ENCODE data around the gene TNNC2.
"Not testable (repeated sequence)": the region's sequence is repeated elsewhere in the genome, so short reads cannot be mapped to it uniquely, and the experiment has no call there.

Gene TNNC2

DNA sequence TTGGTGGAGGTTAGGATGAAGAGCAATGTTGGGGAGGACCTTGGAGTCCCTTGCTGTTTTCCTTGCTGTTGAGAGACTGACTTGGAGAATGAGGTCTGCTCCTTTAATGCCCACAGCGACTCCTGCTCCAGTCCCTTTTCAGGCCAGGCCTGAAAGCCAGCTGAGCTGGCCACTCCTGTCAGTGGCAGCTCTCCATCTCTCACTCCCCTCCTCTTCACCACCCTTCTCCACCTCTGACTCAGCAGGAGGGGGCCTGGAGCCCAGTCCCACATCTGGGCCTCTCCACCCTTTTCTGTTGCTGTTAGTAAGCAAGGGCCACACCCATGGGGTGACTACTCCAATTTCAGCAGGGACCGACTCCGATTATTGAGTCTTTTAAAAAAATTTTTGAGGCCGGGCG, 8.7 kb upstream of the TNNC2 start:
- TF ChIP-seq, protein P1, sequence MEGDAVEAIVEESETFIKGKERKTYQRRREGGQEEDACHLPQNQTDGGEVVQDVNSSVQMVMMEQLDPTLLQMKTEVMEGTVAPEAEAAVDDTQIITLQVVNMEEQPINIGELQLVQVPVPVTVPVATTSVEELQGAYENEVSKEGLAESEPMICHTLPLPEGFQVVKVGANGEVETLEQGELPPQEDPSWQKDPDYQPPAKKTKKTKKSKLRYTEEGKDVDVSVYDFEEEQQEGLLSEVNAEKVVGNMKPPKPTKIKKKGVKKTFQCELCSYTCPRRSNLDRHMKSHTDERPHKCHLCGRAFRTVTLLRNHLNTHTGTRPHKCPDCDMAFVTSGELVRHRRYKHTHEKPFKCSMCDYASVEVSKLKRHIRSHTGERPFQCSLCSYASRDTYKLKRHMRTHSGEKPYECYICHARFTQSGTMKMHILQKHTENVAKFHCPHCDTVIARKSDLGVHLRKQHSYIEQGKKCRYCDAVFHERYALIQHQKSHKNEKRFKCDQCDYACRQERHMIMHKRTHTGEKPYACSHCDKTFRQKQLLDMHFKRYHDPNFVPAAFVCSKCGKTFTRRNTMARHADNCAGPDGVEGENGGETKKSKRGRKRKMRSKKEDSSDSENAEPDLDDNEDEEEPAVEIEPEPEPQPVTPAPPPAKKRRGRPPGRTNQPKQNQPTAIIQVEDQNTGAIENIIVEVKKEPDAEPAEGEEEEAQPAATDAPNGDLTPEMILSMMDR (conservative IDR thresholded peaks at IDR 0.05; ENCODE audit: low read length), result no peak
- H3K4me3 ChIP-seq (ENCODE audit: low read length), result peak overlapping the region; percentile 89
- peak; percentile 90 for DNase-seq (ENCODE audit: low read depth)

DNA sequence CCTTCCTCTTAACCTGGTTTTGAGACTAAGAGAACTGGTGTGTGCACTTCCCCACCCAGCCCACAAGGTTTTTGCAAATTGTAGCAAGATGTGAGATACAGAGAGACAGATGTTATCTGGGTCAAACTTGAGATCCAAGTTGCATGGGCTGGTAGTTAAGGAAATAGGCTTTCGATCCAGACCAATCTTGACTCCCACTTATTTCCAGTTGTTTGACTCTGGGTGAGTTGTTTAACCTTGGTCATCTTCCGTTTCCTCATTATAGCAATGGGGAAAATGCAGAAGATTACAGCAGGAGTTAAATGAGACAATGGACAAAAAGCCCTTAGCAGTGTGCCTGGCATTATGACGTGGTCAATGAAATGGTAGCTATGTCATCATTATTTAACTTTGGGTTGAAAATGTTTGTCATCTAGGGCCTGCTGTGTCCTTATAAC, 8.2 kb upstream of the TNNC2 start:
- TF ChIP-seq, protein P1 (conservative IDR thresholded peaks at IDR 0.05; ENCODE audit: low read length), result peak; percentile 30
- DNase-seq (ENCODE audit: low read depth), result no peak
- peak overlapping the region; percentile 89 for H3K4me3 ChIP-seq (ENCODE audit: low read length)

DNA sequence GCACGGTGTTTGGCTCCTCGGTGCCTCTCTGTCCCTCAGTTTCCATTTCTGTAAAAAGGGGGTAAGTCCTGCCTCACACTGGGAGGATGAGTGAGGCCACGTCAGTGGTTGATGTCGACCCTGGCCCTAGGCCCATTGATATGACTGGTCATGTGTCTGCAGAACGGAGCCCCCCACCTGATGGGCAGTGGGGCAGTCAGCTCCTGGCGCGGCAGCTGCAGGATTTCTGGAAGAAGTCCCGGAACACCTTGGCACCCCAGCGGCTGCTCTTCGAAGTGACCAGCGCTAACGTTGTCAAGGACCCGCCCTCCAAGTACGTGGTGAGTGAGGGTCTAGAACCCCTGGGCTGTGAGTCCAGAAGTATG, 7.7 kb upstream of the TNNC2 start:
- TF ChIP-seq, protein P1 (conservative IDR thresholded peaks at IDR 0.05; ENCODE audit: low read length), result no peak
- DNase-seq (ENCODE audit: low read depth), result no peak
- peak overlapping the region; percentile 89 for H3K4me3 ChIP-seq (ENCODE audit: low read length)

DNA sequence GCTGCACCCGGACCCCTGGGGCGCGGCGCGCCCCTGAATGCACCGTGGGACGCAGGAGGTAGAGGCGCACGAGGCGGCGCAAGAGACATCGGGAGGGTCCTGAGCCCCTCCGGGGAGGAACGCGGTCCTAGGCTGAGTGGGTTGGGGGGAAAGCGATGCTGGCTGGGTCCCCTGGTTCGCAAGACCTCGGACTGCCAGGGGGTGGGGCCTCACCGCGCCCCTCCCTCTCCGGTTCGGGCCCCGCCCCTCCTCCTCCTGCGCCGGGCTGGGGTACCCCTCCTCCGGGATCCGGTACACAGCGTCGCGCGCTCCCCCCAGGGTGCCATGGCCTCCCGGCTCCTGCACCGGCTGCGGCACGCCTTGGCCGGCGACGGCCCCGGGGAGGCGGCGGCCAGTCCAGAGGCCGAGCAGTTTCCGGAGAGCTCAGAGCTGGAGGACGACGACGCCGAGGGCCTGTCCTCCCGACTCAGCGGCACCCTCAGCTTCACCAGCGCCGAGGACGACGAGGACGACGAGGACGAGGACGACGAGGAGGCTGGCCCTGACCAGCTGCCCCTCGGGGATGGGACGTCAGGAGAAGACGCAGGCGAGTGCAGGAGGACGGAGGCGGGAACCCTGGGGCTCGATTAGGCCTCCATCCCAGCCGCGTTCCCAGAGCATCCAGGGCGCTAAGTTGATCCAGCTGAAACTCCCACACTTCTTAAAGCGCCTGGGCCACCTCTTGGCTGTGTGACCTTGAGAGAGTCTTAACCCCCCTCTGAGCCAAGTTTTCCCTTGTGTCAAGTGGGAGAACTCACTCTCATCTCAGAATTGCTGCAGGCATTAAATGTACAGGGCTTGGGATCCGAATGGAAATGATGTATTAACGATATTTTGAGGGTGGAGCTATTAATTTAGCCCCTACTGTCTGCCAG, 7.0 kb upstream of the TNNC2 start:
- peak; percentile 63 for DNase-seq (ENCODE audit: low read depth)
- TF ChIP-seq, protein P1 (conservative IDR thresholded peaks at IDR 0.05; ENCODE audit: low read length), result no peak
- H3K4me3 ChIP-seq (ENCODE audit: low read length), result peak overlapping the region; percentile 89

DNA sequence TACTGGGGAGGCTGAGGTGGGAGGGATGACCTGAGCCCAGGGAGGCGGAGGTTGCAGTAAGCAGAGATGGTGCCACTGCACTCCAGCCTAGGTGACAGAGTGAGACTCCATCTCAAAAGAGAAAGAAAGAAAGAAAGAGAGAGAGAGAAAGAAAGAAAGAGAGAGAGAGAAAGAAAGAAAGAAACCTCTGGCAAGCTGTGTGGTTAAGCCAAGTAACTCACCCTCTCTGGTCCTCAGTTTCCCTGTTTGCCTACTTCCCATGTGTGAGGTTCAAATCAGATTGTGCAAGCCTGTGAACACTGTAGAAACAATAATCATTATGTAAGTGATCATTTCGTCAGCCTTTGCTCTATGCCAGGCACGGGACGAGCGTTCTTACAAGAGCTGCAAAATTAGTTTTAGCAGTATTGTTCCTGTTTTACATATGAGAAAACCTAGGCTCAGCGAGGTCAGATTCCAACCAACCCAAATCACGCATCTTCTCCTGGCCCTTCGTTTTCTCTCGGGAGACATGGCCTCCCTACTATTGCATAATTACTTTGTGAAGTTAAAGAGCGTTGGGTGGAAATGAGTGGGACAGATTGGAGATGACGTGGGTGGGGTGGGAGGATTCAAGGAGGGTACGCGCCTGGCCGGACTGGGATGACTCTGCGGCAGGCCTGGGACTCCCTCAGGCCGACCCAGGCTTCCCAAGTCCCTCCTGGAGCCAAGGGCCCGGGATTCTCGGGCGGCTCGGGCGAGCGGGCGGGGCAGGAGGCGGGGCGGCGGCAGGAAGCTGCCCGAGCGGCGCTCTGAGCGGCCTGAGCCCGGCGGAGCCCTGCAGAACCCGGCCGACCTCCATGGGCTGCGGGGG, 6.1 kb upstream of the TNNC2 start, which contains the start of gene SNX21:
TSS of gene SNX21 (plus strand) at position 770 of the 853 bp plus-strand sequence. CDS start 121 bp downstream, outside the sequence.
- TF ChIP-seq, protein P1 (conservative IDR thresholded peaks at IDR 0.05; ENCODE audit: low read length), result no peak
- peak within 1 kb of the TSS; percentile 89 for H3K4me3 ChIP-seq (ENCODE audit: low read length)
- DNase-seq (ENCODE audit: low read depth), result peak; percentile 97

DNA sequence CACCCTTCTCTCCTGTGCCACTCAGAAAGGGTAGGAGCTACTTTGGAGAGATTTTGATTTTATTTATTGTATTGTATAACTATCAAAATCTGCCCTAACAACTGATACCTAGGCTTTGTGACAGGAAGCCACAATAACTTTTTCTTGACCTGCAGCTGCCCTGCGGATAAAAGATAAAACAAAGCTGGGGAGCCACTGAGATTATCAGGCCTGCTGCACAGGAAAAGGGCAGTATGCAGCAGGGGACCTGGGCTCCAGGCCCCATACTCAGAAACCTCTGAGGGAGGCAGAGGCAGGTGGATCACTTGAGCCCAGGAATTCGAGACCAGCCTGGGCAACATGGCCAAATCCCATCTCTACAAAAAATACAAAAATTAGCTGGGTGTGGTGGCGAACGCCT, 5.5 kb upstream of the TNNC2 start:
- DNase-seq (ENCODE audit: low read depth), result no peak
- H3K4me3 ChIP-seq (ENCODE audit: low read length), result peak overlapping the region; percentile 89
- TF ChIP-seq, protein P1 (conservative IDR thresholded peaks at IDR 0.05; ENCODE audit: low read length), result no peak

DNA sequence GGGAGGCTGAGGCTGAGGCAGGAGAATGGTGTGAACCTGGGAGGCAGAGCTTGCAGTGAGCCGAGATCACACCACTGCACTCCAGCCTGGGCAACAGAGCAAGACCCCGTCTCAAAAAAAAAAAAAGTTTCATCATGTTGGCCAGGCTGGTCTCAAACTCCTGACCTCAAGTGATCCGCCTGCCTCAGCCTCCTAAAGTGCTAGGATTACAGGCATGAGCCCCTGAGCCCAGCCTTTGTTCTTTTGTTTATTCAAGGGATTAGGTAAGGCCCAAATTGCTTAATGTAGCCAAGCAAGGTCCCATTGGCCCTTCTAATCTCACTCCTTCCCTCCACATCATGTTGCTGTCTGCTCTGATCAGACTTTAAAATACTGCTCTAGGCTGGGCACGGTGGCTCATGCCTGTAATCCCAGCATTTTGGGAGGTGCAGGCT, 2.6 kb upstream of the TNNC2 start:
- DNase-seq (ENCODE audit: low read depth); H3K4me3 ChIP-seq (ENCODE audit: low read length): not testable (repeated sequence)

All from AG10803 (cell line).